Activated CD8-positive, alpha-beta T cell treated with anti-CD3 and anti-CD28 coated beads, Interleukin-2, amount 10 ng/mL, durations not matched to agents 7 days and 5 days (primary cell): ENCODE measurements around the gene CSNK1A1. TPM values are rescaled to one million over a fixed set of nuclear protein-coding genes. Genes with fewer than 3 reads are reported as not detected.
A peak's percentile ranks its signal among the peaks of the same experiment; 100 is the strongest.
"Not testable (repeated sequence)": the region's sequence is repeated elsewhere in the genome, so short reads cannot be mapped to it uniquely, and the experiment has no call there.

Source experiments
- ATAC-seq: fragments of 150-1000 bp; cut with Tn5 transposase; one replicate; pipeline ENCODE4 v1.10.0; 2021; ENCODE audit warnings: moderate library complexity
- CTCF ChIA-PET: fragments of 350-600 bp; sonication (Branson Sonifier 250); formaldehyde crosslinking; loops from one replicate; lab custom pipeline; 2021; ENCODE audit warnings: antibody characterized with exemption; lab: Charles Lee
- POLR2A ChIA-PET: fragments of 350-600 bp; sonication (Branson Sonifier 250); formaldehyde crosslinking; loops from one replicate; lab custom pipeline; 2021; ENCODE audit warnings: antibody characterized with exemption; lab: Charles Lee
- DNase-seq: peaks from one replicate; pipeline ENCODE4 v3.0.0-alpha.2; 2020
- H3K27ac Mint-ChIP-seq: one replicate; pipeline ENCODE4 v1.8.0; 2021; ENCODE audit warnings: mild to moderate bottlenecking, mixed read lengths
- H3K27me3 Mint-ChIP-seq: one replicate; pipeline ENCODE4 v1.8.0; 2021; ENCODE audit warnings: low read depth, mixed read lengths
- H3K36me3 Mint-ChIP-seq: one replicate; pipeline ENCODE4 v1.8.0; 2021; ENCODE audit warnings: low read depth, mixed read lengths
- H3K4me1 Mint-ChIP-seq: one replicate; pipeline ENCODE4 v1.8.0; 2021; ENCODE audit warnings: low read depth, mixed read lengths
- H3K4me3 Mint-ChIP-seq: one replicate; pipeline ENCODE4 v1.8.0; 2021; ENCODE audit warnings: mild to moderate bottlenecking, mixed read lengths
- H3K9me3 Mint-ChIP-seq: one replicate; pipeline ENCODE4 v1.8.0; 2022; ENCODE audit warnings: mixed read lengths; ENCODE audit not compliant: insufficient read depth
- total RNA-seq, 2 experiments: library from RNA; stranded (reverse); gene quantifications; one replicate each; pipeline ENCODE4 v1.2.3, GENCODE V29; 2021

The CSNK1A1 gene
- 100 to 1,000 TPM; 163 to 177 TPM for total RNA-seq

DNA sequence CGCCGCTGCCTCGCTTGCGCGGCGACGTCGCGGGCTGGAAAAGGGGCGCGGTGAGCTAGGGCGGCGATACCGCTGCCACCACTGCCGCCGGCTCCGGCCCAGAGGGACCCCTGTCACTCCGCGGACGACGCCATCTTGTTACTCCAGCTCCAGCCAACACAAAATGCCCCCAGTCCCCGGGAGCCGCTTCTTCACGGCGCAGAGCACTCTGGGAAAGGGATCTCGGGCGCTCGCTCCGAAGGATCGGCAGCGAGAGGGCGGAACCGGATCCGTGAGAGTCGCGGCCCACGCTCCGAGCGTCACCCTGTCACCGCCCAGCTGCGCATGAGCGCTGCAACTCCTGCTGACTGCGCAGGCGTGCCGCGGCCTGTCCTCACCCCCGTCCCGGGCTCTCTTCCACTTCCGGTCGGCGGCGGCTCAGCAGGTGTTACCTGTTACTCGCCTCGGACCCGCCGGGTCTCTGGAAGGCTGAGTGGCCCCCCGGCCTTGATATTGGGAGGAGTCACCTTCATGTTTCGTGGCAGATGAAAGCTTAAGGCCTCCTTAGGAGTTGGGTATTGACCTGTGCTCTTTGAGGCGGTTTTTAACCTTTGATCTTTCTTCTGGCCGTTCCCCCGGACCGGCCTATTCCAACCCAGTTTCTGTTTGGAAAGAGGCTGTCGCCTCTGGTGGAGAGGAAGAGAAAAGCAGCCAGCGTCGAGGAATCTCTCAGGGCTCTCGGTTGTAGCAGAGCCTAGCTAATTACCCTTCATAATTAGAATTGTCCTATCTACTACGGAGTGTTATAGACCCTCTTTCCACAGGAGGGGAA is at the start of gene CSNK1A1:
CSNK1A1 (minus strand) TSS at position 213 of the 811 bp plus-strand sequence. CDS start 475 bp downstream, outside the sequence.
- CTCF ChIA-PET, result interaction anchor here (0.8 to 3.1 kb wide), 23 partner anchors 8 to 240 kb away, joined by 3 to 20 read pairs (median 4); partner anchors contain the start of gene PCYOX1L
- POLR2A ChIA-PET, result interaction anchor here (0.5 to 3.7 kb wide), 17 partner anchors 9 to 1770 kb away, joined by 3 to 26 read pairs (median 4); partner anchors contain the start of genes CD74, GRPEL2, PCYOX1L and RPS14
- Mint-ChIP-seq H3K36me3 (peaks cover 42% of the 10 kb centered on the region), H3K4me1 (peaks cover 33% of the 10 kb centered on the region), H3K27ac (peak within 1 kb of the TSS; percentile 99), H3K9me3 (no peaks in the 10 kb centered on the region), H3K27me3 (no peaks in the 10 kb centered on the region), H3K4me3 (peak within 1 kb of the TSS; percentile 96)
- DNase-seq, result peak; percentile 99
- peak; percentile 93 for ATAC-seq

DNA sequence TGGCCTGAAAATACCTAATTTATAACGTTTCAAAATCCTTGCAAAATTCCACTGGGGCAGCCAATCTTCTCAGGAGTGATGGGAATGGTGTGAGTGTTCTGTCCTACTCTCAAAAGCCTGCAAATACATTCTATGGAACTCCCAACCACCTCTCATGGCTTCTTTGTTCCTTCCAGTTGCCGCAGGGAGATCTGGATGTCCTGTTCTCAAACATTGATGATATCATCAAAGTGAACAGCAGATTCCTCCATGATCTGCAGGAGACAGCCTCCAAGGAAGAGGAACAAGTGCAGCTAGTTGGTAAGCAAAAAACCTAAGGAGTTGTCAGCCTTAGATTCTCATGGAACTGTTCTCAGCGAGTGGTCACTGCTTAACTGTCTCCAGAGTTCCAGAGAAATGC is 49.7 kb upstream of the CSNK1A1 start:
- no peak overlapping the region for H3K4me3 Mint-ChIP-seq
- ChIA-PET POLR2A (no interaction called here), CTCF (interaction anchor here (0.8 to 1.4 kb wide), 3 partner anchors 9 to 21 kb away, joined by 3 read pairs; no protein-coding TSS in a partner anchor)
- H3K27me3 Mint-ChIP-seq, result peaks cover 6% of the 10 kb centered on the region
- no peak for ATAC-seq
- DNase-seq, result no peak
- peaks cover 4% of the 10 kb centered on the region for H3K4me1 Mint-ChIP-seq
- no peaks in the 10 kb centered on the region for H3K36me3 Mint-ChIP-seq
- no peak overlapping the region for H3K27ac Mint-ChIP-seq
- no peaks in the 10 kb centered on the region for H3K9me3 Mint-ChIP-seq

DNA sequence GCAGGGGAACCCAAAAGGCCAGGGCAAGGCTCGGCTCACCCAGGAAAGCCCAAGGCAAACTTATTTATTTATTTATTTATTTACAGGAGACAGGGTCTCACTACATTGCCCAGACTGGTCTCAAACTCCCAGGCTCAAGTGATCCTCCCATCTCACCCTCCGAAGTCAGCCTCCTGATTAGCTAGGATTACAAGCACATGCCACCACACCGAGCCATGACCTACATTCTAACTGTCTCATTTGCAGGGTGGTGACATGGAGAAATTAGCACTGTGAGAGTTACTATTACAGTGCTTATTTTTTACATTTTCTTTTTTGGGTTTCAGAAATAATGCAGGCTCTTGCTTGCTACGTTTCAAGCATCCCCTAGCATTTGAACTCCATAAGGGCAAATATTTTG is 48.1 kb upstream of the CSNK1A1 start:
- DNase-seq, result no peak
- Mint-ChIP-seq H3K27me3 (peaks cover 10% of the 10 kb centered on the region), H3K36me3 (no peaks in the 10 kb centered on the region), H3K27ac (no peak overlapping the region), H3K9me3 (no peaks in the 10 kb centered on the region), H3K4me3 (no peak overlapping the region), H3K4me1 (no peaks in the 10 kb centered on the region)
- no peak for ATAC-seq
- ChIA-PET POLR2A (no interaction called here), CTCF (no interaction called here)

DNA sequence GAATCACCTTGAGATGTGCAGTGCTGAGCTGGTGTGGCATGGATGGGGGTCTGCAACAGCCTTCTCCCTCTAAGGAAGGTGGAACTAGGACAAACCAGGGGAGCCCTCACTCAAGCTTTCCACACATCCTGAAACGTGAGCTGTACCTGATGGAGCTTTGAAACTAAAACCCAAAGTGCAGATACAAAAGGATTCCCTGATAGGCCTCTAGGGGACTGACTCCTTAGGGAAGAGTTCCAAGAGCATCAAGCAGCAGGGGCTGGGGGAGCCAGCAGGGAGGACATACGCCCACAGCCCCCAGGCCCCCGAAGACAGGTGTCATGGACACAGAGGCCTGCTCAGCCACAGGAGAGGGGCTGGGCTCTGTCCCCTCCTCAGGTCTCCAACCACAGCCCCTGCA is 47.7 kb upstream of the CSNK1A1 start:
- Mint-ChIP-seq H3K4me1 (no peaks in the 10 kb centered on the region), H3K9me3 (no peaks in the 10 kb centered on the region), H3K27ac (no peak overlapping the region), H3K4me3 (no peak overlapping the region), H3K36me3 (no peaks in the 10 kb centered on the region), H3K27me3 (peaks cover 12% of the 10 kb centered on the region)
- POLR2A ChIA-PET, result no interaction called here
- DNase-seq (no peak), ATAC-seq (no peak)
- CTCF ChIA-PET, result no interaction called here

DNA sequence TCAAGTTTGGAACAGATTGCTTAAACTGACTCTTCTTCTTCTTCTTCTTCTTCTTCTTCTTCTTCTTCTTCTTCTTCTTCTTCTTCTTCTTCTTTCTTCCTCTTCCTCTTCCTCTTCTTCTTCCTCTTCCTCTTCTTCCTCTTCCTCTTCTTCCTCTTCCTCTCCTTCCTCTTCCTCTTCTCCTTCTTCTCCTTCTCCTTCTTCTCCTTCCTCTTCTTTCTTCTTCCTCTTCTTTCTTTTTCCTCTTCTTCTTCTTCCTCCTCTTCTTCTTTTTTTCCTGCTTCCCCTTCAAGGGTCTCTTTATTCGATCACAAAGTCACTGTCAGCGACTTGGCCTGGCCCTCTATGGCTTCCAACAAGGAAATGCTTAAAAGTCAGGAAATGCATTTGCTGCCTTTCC is 47.0 kb upstream of the CSNK1A1 start:
- CTCF ChIA-PET, H3K9me3 Mint-ChIP-seq, H3K4me1 Mint-ChIP-seq, DNase-seq, H3K36me3 Mint-ChIP-seq, H3K4me3 Mint-ChIP-seq, H3K27ac Mint-ChIP-seq, POLR2A ChIA-PET, ATAC-seq: not testable (repeated sequence)
- H3K27me3 Mint-ChIP-seq, result peaks cover 12% of the 10 kb centered on the region

DNA sequence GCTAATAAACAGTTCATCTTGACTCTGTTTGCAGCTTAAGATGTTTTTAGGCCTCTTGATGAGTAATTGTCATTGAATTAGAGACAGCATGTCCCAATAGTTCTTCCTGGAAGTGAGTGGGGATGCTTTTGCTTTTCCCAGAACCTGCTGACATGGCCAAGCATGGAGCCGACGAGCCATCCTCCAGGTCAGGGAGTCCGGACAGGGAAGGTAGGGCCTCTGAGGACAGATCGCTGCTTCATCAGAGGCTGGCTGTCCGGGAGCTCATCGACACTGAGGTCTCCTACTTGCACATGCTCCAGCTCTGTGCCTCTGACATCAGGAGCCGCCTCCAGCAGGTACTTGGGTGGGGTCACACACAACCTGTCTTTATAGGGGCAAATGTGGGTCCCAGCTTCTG is 46.4 kb upstream of the CSNK1A1 start:
- H3K27ac Mint-ChIP-seq, result no peak overlapping the region
- ATAC-seq, result no peak
- no peaks in the 10 kb centered on the region for H3K36me3 Mint-ChIP-seq
- no peak for DNase-seq
- CTCF ChIA-PET, result interaction anchor here (0.9 kb wide), 1 partner anchor 33 kb away, joined by 3 read pairs; no protein-coding TSS in a partner anchor
- H3K4me1 Mint-ChIP-seq, result no peaks in the 10 kb centered on the region
- no peak overlapping the region for H3K4me3 Mint-ChIP-seq
- H3K27me3 Mint-ChIP-seq, result peaks cover 11% of the 10 kb centered on the region
- POLR2A ChIA-PET, result interaction anchor here (0.5 kb wide), 1 partner anchor 382 kb away, joined by 3 read pairs; no protein-coding TSS in a partner anchor
- H3K9me3 Mint-ChIP-seq, result no peaks in the 10 kb centered on the region

DNA sequence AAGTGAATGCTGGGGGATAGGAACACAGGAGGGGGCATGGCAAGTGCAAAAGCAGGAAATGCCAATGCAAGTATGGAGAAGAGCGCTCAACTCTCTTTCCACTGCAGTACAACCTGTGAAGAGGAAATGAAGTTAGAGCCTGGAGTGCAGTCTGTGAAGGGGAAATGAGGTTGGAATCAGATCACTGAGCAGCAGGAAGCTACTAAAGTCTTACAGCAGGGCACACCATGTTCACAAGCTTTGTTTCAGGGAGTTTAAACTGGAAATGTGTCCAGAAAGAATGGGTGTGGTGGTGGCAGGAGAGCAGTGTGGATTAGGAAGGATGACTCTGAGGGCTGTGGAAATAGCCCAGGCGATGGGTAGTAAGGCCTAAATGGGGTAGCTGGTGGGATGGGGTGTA is 45.5 kb upstream of the CSNK1A1 start:
- ChIA-PET CTCF (interaction anchor here (0.9 kb wide), 1 partner anchor 32 kb away, joined by 3 read pairs; no protein-coding TSS in a partner anchor), POLR2A (no interaction called here)
- ATAC-seq, result no peak
- Mint-ChIP-seq H3K27ac (no peak overlapping the region), H3K4me1 (no peaks in the 10 kb centered on the region), H3K9me3 (no peaks in the 10 kb centered on the region), H3K27me3 (peaks cover 5% of the 10 kb centered on the region), H3K36me3 (no peaks in the 10 kb centered on the region), H3K4me3 (no peak overlapping the region)
- DNase-seq, result no peak

DNA sequence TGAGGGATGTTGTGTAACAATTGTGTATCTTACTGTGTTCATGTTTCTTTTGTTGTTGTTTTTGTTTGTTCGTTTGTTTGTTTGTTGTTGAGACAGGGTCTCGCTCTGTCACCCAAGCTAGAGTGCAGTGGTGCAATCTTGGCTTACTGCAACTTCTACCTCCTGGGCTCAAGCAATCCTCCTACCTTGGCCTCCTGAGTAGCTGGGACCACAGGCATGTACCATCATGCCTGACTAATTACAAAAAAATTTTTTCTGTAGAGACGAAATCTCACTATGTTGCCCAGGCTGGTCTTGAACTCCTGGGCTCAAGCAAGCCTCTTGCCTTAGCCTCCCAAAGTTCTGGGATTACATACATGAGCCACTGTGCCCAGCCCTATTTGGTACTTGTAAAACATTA is 43.9 kb upstream of the CSNK1A1 start:
- CTCF ChIA-PET, result interaction anchor here (1.0 to 1.7 kb wide), 3 partner anchors 11 to 30 kb away, joined by 3 to 4 read pairs (median 3); no protein-coding TSS in a partner anchor
- ATAC-seq, POLR2A ChIA-PET, H3K9me3 Mint-ChIP-seq, H3K4me1 Mint-ChIP-seq, H3K27ac Mint-ChIP-seq, H3K36me3 Mint-ChIP-seq, H3K4me3 Mint-ChIP-seq, DNase-seq, H3K27me3 Mint-ChIP-seq: not testable (repeated sequence)

DNA sequence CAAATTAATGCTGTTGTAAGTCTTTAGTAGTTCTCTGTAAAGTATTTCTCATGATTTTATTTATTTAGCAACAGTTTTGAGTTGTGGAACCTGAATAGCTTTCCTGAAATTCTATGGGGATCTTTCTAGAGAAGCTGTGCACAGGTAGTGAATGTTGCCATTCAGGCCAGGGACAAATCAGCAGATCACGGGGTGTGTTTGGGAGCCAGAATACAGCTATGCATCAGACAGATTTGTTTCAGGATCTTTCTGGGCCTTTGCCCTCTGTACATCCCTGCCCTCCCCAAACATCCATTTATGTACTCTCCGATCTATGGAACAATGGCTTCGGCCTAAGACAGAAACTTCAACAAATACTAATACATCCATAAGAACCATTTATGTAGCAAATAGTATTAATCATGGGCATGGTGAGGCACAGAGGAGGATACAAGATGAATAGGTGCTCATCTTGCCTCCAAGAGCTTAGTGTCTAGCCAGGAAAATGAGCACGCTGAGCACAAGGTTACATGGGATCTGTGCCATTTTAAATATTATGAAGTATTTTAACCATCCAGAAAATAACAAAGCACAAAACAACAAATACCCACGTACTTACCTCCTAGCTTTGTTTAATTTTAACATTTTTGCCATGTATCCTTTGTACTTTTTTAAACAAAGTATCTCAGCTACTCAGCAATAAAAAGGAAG is 43.1 kb upstream of the CSNK1A1 start:
- H3K27me3 Mint-ChIP-seq, result peaks cover 5% of the 10 kb centered on the region
- CTCF ChIA-PET, result interaction anchor here (1.5 to 1.7 kb wide), 2 partner anchors 11 to 30 kb away, joined by 3 to 4 read pairs; no protein-coding TSS in a partner anchor

DNA sequence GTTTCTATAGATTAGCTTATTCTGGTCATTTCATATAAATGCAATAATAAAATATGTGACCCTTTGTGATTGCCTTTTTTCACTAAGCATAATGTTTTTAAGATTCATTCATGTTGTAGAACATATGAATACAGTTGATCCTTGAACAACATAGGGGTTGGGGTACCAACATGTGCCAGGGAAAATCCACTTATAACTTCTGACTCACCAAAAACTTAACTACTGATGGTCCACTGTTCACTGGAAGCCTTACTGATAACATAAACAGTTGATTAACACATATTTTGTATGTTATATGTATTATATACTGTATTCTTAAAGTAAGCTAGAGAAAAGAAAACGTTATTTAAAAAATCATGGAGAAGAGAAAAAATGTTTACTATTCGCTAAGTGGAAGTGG is 42.1 kb upstream of the CSNK1A1 start:
- H3K4me3 Mint-ChIP-seq, result no peak overlapping the region
- peaks cover 5% of the 10 kb centered on the region for H3K27me3 Mint-ChIP-seq
- no peak overlapping the region for H3K27ac Mint-ChIP-seq
- ChIA-PET CTCF (no interaction called here), POLR2A (no interaction called here)
- no peaks in the 10 kb centered on the region for H3K36me3 Mint-ChIP-seq
- no peaks in the 10 kb centered on the region for H3K4me1 Mint-ChIP-seq
- no peaks in the 10 kb centered on the region for H3K9me3 Mint-ChIP-seq
- DNase-seq (no peak), ATAC-seq (no peak)

More for the DNA sequence above, 43.1 kb upstream of the CSNK1A1 start:
- H3K27ac Mint-ChIP-seq, result no peak overlapping the region
- H3K4me3 Mint-ChIP-seq, result no peak overlapping the region
- no peaks in the 10 kb centered on the region for H3K36me3 Mint-ChIP-seq
- no peak for DNase-seq
- no peaks in the 10 kb centered on the region for H3K9me3 Mint-ChIP-seq
- no peaks in the 10 kb centered on the region for H3K4me1 Mint-ChIP-seq
- no peak for ATAC-seq
- POLR2A ChIA-PET, result no interaction called here

DNA sequence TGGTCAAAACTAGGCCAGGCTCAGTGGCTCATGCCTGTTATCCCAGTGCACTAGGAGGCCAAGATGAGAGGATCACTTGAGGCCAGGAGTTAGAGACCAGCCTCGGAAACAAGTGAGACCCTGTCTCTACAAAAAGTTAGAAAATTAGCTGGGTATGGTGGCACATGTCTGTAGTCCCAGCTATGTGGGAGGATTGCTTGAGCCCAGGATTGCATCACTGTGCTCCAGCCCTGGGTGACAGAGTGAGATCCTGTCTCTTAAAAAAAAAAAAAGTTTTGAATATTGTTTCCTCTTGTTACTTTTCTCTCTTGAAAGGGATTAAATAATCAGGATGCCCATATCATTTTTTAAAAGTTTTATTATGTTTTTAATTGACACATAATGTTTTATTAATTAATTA is 37.7 kb upstream of the CSNK1A1 start:
- Mint-ChIP-seq H3K36me3 (no peaks in the 10 kb centered on the region), H3K9me3 (no peaks in the 10 kb centered on the region), H3K4me1 (no peaks in the 10 kb centered on the region), H3K27ac (no peak overlapping the region), H3K4me3 (no peak overlapping the region), H3K27me3 (peaks cover 3% of the 10 kb centered on the region)
- ATAC-seq (no peak), DNase-seq (no peak)
- ChIA-PET CTCF (no interaction called here), POLR2A (no interaction called here)
